Heart left ventricle (tissue), 13 donors: ENCODE results near the gene TMEM150A.

ENCODE experiments used
- CTCF ChIP-seq, 12 donors: fragments of 200-600 bp; sonication (generic) in 4 of 12; IDR thresholded peaks; one replicate each; pipeline versions ENCODE4 v1.5.0 to v1.8.0; 2018 to 2022; ENCODE audit warnings: antibody characterized with exemption in 12 of 12, mild to moderate bottlenecking in 5 of 12
- POLR2A ChIP-seq, 2 donors: fragments of 450-650 bp; IDR thresholded peaks; one replicate each; pipeline ENCODE4 v1.6.1; 2017; ENCODE audit warnings: antibody characterized with exemption in 2 of 2, mild to moderate bottlenecking in 2 of 2, moderate library complexity in 2 of 2
- donor health status: ischemic (EF 13 %, LVEDD 7.1; RV severe dilation, severe dysfunction).
- donor health status: DM: no; HTN: yes; CAD: no.
- donor health status: DM: no; HTN: no; CAD: no.
- donor health status: ischemic (EF 25% LVEDD 6.9; RV normal size, moderate dysfunction).
- donor health status: ischemic (EF 25% LVEDD 5.7; RV mildly dilated, moderate dysfunction).
- donor health status: ischemic (EF 35%, LVEDD 5.7; RV mildly dilated, moderate dysfunction).
- donor health status: nonischemic (EF 11% LVEDD 7.7; RV severe dilation, severe dysfunction).
- donor health status: DM: yes; HTN: yes; CAD: no.
- donor health status: PGD.
- donor health status: ischemic (EF 29% LVEDD 5.4; RV normal size, mild dysfunction).
- donor health status: nonischemic (EF 23%, LVEDD 6.1; RV moderate dilation, normal function).

- TF ChIP-seq POLR2A (IDR thresholded peaks at IDR 0.05) (no peak), CTCF (IDR thresholded peaks at IDR 0.05) (no peak)
These were observed 24.9 kb downstream of the TMEM150A start, which contains the start of gene VAMP8 for GRCh38 chr2:85577386-85578242.
